ENCODE measurements around the gene WDR73.

DNA sequence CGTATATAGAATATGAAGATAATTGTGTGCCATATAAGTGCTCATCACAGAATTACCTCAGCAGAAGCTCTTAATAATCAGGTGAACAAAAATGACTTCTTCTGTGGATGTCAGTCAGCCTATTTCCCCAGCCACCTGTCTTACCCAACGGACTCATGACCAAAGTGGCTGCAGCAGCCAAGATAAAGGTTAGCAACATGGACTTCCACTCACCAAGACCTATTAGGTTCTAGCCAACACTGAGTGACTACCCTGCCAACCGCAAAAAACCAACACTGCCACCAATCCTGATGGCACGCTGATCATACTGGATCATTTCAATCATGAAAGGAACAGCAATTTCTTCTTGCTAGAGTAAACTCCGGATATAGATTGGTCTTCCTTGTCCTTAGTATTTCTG is 49.7 kb upstream of the WDR73 start:
- no peak for TF ChIP-seq RAD21 (IDR thresholded peaks at IDR 0.05; ENCODE audit: low read length)
- TF ChIP-seq, protein P1, sequence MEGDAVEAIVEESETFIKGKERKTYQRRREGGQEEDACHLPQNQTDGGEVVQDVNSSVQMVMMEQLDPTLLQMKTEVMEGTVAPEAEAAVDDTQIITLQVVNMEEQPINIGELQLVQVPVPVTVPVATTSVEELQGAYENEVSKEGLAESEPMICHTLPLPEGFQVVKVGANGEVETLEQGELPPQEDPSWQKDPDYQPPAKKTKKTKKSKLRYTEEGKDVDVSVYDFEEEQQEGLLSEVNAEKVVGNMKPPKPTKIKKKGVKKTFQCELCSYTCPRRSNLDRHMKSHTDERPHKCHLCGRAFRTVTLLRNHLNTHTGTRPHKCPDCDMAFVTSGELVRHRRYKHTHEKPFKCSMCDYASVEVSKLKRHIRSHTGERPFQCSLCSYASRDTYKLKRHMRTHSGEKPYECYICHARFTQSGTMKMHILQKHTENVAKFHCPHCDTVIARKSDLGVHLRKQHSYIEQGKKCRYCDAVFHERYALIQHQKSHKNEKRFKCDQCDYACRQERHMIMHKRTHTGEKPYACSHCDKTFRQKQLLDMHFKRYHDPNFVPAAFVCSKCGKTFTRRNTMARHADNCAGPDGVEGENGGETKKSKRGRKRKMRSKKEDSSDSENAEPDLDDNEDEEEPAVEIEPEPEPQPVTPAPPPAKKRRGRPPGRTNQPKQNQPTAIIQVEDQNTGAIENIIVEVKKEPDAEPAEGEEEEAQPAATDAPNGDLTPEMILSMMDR (conservative IDR thresholded peaks at IDR 0.05; ENCODE audit: low read depth, low read length): no peak
- TF ChIP-seq POLR2A (IDR thresholded peaks at IDR 0.05; ENCODE audit: low read depth, low read length): no peak
- TF ChIP-seq CHD1 (IDR thresholded peaks at IDR 0.05; ENCODE audit: low read depth, low read length): no peak
